Measurements from ENCODE around the gene HOXD8. TPM values are rescaled to one million over a fixed set of nuclear protein-coding genes. Genes with fewer than 3 reads are reported as not detected.

The HOXD8 gene
- total and polyA plus RNA-seq, 2 of the 8 experiments (the other 6 are each of a cell fraction or from before 2014, with no cell fraction given), result not detected

DNA sequence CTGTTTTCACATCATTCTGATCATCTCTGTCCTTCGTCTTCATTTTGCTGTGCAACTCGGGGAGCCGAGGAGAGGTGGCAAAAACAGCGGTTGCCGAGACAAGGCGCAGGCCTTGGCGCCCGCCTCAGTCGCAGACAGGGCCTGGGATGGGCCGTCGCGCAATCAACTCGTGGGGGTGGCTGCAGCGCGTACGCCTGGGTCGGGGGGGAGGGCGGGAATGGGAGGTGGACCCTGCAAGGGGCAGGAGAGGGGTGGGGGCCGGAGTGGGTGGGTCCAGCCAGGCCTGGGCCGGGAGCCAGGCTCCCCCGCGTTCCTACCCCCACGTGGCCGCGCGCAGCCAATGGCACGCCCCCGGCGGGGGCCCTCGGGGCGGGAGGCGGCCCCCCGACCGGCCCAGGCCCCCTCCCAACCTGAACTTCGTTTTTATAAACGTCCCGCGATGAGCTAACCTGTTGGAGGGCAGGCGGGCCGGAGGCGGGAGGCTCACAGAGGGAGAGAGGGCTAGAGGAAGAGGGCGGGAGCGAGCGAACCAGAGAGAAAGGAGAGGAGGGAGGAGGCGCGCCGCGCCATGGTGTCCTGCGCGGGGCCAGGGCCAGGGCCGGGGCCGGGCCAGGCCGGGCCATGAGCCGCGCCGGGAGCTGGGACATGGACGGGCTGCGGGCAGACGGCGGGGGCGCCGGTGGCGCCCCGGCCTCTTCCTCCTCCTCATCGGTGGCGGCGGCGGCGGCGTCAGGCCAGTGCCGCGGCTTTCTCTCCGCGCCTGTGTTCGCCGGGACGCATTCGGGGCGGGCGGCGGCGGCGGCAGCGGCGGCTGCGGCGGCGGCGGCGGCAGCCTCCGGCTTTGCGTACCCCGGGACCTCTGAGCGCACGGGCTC is 37.0 kb upstream of the HOXD8 start, which contains the start of gene HOXD13 (continued):
- no peak for TF ChIP-seq SRF (IDR thresholded peaks at IDR 0.05; ENCODE audit: low read depth, low read length)
- TF ChIP-seq TAF7 (optimal IDR thresholded peaks at IDR 0.05; ENCODE audit: borderline replicate concordance, low read depth, low read length), result no peak
- TF ChIP-seq EP300 (IDR thresholded peaks at IDR 0.05; ENCODE audit: borderline replicate concordance in 1 of 2, low read depth in 2 of 2, low read length in 2 of 2), result no peak
- TF ChIP-seq, protein P1, sequence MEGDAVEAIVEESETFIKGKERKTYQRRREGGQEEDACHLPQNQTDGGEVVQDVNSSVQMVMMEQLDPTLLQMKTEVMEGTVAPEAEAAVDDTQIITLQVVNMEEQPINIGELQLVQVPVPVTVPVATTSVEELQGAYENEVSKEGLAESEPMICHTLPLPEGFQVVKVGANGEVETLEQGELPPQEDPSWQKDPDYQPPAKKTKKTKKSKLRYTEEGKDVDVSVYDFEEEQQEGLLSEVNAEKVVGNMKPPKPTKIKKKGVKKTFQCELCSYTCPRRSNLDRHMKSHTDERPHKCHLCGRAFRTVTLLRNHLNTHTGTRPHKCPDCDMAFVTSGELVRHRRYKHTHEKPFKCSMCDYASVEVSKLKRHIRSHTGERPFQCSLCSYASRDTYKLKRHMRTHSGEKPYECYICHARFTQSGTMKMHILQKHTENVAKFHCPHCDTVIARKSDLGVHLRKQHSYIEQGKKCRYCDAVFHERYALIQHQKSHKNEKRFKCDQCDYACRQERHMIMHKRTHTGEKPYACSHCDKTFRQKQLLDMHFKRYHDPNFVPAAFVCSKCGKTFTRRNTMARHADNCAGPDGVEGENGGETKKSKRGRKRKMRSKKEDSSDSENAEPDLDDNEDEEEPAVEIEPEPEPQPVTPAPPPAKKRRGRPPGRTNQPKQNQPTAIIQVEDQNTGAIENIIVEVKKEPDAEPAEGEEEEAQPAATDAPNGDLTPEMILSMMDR (IDR thresholded peaks at IDR 0.05; ENCODE audit: control extremely low read depth in 1 of 3, insufficient read depth in 1 of 3, low read depth in 1 of 3, low read length in 3 of 3), result no peak
- 0 out of 2 replicates have a peak, but pooled peaks have one; percentile 25 for TF ChIP-seq TCF12 (IDR thresholded peaks at IDR 0.05; ENCODE audit: low read depth, low read length)
- TF ChIP-seq, protein P2, sequence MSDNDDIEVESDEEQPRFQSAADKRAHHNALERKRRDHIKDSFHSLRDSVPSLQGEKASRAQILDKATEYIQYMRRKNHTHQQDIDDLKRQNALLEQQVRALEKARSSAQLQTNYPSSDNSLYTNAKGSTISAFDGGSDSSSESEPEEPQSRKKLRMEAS (IDR thresholded peaks at IDR 0.05), result no peak
- TF ChIP-seq KDM4A (IDR thresholded peaks at IDR 0.05; ENCODE audit: low read depth, low read length, severe bottlenecking), result peak; percentile 76
- TF ChIP-seq MAFK (IDR thresholded peaks at IDR 0.05; ENCODE audit: low read depth, low read length), result no peak
